HEK293T (cell line): Measurements from ENCODE around the gene CAPN7.
A peak's percentile ranks its signal among the peaks of the same experiment; 100 is the strongest.

Experiments used
- CTCF ChIA-PET: fragments of 350-600 bp; formaldehyde crosslinking; extraction: SDS; loops from one replicate; lab custom pipeline; 2021; ENCODE audit warnings: antibody characterized with exemption, inconsistent platforms; lab: Yijun Ruan, JAX
- POLR2A ChIA-PET: fragments of 350-600 bp; formaldehyde crosslinking; extraction: SDS; loops from one replicate; lab custom pipeline; 2020; ENCODE audit warnings: antibody characterized with exemption, inconsistent platforms; lab: Yijun Ruan, JAX
- DNase-seq: peaks from one replicate; pipeline ENCODE4 v3.0.0; 2012; ENCODE audit warnings: mixed read lengths; ENCODE audit errors: extremely low spot score
- ARNT ChIP-seq: fragments of 450-650 bp; IDR thresholded peaks from 2 replicates; pipeline ENCODE4 v1.6.1; 2017; ENCODE audit warnings: mild to moderate bottlenecking
- BHLHE40 ChIP-seq: fragments of 450-650 bp; IDR thresholded peaks from 2 replicates; pipeline ENCODE4 v1.6.1; 2016; ENCODE audit warnings: mild to moderate bottlenecking, moderate library complexity, borderline replicate concordance
- CTBP1 ChIP-seq: fragments of 450-650 bp; IDR thresholded peaks from 2 replicates; pipeline ENCODE4 v1.6.1; 2016; ENCODE audit warnings: borderline replicate concordance
- ELF4 ChIP-seq: fragments of 450-650 bp; IDR thresholded peaks from 2 replicates; pipeline ENCODE4 v1.6.1; 2017; ENCODE audit warnings: antibody characterized with exemption
- FOXA1 ChIP-seq: fragments of 450-650 bp; IDR thresholded peaks from 2 replicates; pipeline ENCODE4 v1.6.1; 2016; ENCODE audit warnings: mild to moderate bottlenecking
- FOXK2 ChIP-seq: fragments of 450-650 bp; IDR thresholded peaks from 2 replicates; pipeline ENCODE4 v1.6.1; 2016; ENCODE audit warnings: mild to moderate bottlenecking
- FOXM1 ChIP-seq: fragments of 450-650 bp; IDR thresholded peaks from 2 replicates; pipeline ENCODE4 v1.6.1; 2017; ENCODE audit warnings: mild to moderate bottlenecking, borderline replicate concordance
- HDGF ChIP-seq: fragments of 450-650 bp; IDR thresholded peaks from 2 replicates; pipeline ENCODE4 v1.6.1; 2017; ENCODE audit warnings: antibody characterized with exemption, borderline replicate concordance
- L3MBTL2 ChIP-seq: fragments of 450-650 bp; conservative IDR thresholded peaks from 2 replicates; pipeline ENCODE4 v1.6.1; 2016; ENCODE audit warnings: mild to moderate bottlenecking
- LEF1 ChIP-seq: fragments of 450-650 bp; IDR thresholded peaks from 2 replicates; pipeline ENCODE4 v1.6.1; 2017; ENCODE audit warnings: mild to moderate bottlenecking, borderline replicate concordance
- NFRKB ChIP-seq: fragments of 450-650 bp; IDR thresholded peaks from 2 replicates; pipeline ENCODE4 v1.6.1; 2016; ENCODE audit warnings: mild to moderate bottlenecking, moderate library complexity
- SP1 ChIP-seq: fragments of 450-650 bp; IDR thresholded peaks from 2 replicates; pipeline ENCODE4 v1.6.1; 2017
- SUZ12 ChIP-seq: fragments of 450-650 bp; IDR thresholded peaks from 2 replicates; pipeline ENCODE4 v1.6.1; 2016; ENCODE audit warnings: mild to moderate bottlenecking
- TARDBP ChIP-seq: fragments of 450-650 bp; IDR thresholded peaks from 2 replicates; pipeline ENCODE4 v1.6.1; 2016
- ZNF384 ChIP-seq: fragments of 450-650 bp; IDR thresholded peaks from 2 replicates; pipeline ENCODE4 v1.6.1; 2016
- TF ChIP-seq, protein P1 (sequence below): fragments of 450-650 bp; IDR thresholded peaks from 2 replicates; pipeline ENCODE4 v1.6.1; 2016

Gene CAPN7

DNA sequence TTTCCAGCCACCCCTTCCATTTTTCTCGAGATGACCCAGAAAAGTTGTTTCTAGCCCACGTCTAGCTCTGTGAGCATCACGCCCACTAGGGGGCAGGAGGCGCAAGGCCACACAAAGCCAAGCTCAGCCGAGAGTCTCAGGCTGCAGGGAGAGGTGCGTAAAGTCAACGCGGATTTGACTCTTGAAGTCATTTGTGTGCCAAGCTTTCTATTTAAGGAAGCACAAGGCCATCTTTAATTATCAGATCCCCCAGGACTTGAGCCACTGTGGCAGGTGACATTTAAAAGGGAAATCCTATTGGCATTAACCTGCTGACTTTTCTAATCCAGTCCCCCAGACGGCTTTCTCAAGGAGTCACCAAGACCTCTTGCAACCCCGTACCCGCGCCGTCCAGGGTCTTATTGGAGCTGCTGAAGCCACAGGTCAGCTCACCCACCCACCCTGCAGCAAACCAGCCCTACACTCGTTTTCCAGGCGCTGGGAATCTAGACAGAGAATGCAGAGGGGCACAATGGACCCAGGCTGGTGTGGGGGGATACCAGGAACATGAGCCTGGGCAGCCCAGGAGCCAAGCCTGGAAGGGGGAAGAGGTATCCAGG lies 62.1 kb downstream of the CAPN7 start:
- TF ChIP-seq FOXK2 (no peak), SUZ12 (no peak), ELF4 (no peak), BHLHE40 (no peak), NFRKB (no peak)
- TF ChIP-seq, protein P1, sequence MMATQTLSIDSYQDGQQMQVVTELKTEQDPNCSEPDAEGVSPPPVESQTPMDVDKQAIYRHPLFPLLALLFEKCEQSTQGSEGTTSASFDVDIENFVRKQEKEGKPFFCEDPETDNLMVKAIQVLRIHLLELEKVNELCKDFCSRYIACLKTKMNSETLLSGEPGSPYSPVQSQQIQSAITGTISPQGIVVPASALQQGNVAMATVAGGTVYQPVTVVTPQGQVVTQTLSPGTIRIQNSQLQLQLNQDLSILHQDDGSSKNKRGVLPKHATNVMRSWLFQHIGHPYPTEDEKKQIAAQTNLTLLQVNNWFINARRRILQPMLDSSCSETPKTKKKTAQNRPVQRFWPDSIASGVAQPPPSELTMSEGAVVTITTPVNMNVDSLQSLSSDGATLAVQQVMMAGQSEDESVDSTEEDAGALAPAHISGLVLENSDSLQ: no peak
- CTCF ChIA-PET: interaction anchor here (0.6 to 2.0 kb wide), 26 partner anchors 10 to 344 kb away, joined by 3 to 12 read pairs (median 3); partner anchors contain the start of gene SH3BP5
- POLR2A ChIA-PET: interaction anchor here (0.9 to 1.6 kb wide), 3 partner anchors 62 to 169 kb away, joined by 3 to 5 read pairs (median 3); partner anchors contain the start of genes CAPN7 and RBSN
- peak; percentile 83 for DNase-seq

DNA sequence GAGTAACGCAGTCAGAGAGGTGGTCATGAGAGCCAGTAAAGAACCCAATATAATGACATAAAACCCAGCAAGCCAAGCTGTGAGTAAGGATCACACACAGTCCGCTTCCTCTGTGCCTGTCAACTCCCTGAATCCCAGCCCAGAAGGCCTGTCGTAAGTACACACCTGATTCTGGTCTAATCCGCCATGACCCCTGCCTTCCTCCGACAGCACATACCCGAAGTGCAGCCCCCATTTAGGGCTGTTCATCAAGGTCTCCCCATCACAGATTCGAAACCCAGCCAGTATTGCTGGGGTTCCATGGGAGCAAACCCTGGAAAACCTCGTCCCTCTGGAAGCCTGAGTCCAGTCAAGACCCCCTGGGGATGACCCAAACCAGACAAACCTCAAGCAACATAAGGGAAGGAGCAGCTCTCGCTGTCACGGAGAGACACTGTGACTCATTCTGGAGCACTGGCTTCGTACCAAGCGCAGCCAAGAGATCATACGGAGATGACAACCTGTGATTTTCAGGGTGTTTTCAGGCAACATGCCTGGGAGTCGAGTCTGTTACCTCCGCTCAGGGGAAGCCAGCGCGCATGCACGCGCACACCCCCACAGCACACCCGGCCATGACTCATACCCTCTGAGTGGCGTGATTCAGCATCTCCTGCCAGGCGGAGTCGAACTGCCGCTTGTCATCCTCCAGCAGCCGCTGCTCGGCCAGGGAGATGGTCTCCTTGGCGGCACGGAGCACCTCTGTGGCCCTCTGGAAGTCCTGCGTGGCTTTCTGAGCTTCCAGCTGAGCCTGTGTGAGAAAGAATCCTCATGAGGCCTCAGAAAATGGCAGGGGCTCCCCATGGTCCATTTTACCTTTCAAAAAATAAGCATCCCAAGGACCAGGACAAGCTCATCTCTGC lies 63.3 kb downstream of the CAPN7 start:
- POLR2A ChIA-PET: interaction anchor here (1.6 kb wide), 1 partner anchor 170 kb away, joined by 5 read pairs; the partner anchor contains the start of gene RBSN
- peak; percentile 27 for DNase-seq
- TF ChIP-seq FOXK2 (no peak), ZNF384 (no peak), BHLHE40 (no peak), ELF4 (no peak), SUZ12 (no peak)
- TF ChIP-seq, protein P1: no peak
- CTCF ChIA-PET: interaction anchor here (0.7 to 1.8 kb wide), 5 partner anchors 10 to 136 kb away, joined by 3 to 12 read pairs (median 6); partner anchors contain the start of gene SH3BP5

DNA sequence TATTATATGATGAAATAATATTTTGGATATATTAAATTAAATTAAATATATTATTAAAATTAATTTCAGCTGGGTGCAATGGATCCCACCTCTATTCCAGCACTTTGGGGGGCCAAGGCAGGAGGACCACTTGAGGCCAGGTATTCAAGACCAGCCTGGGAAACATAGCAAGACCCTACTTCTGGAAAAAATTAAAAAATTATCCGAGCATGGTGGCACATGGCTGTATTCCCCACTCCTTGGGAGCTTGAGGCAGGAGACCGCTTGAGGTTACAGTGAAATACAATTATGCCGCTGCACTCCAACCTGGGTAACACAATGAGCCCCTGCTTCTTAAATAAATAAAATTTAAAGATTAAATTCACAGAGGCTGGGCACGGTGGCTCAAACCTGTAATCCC lies 65.0 kb downstream of the CAPN7 start:
- POLR2A ChIA-PET: no interaction called here
- TF ChIP-seq FOXK2: no peak
- no peak for TF ChIP-seq LEF1
- TF ChIP-seq BHLHE40: no peak
- TF ChIP-seq ZNF384: no peak
- TF ChIP-seq NFRKB: no peak
- no peak for TF ChIP-seq CTBP1
- TF ChIP-seq SUZ12: no peak
- no peak for TF ChIP-seq SP1
- TF ChIP-seq, protein P1: no peak
- TF ChIP-seq HDGF: no peak
- TF ChIP-seq FOXM1: no peak
- TF ChIP-seq TARDBP: no peak
- no peak for TF ChIP-seq ELF4
- no peak for DNase-seq
- CTCF ChIA-PET: no interaction called here

DNA sequence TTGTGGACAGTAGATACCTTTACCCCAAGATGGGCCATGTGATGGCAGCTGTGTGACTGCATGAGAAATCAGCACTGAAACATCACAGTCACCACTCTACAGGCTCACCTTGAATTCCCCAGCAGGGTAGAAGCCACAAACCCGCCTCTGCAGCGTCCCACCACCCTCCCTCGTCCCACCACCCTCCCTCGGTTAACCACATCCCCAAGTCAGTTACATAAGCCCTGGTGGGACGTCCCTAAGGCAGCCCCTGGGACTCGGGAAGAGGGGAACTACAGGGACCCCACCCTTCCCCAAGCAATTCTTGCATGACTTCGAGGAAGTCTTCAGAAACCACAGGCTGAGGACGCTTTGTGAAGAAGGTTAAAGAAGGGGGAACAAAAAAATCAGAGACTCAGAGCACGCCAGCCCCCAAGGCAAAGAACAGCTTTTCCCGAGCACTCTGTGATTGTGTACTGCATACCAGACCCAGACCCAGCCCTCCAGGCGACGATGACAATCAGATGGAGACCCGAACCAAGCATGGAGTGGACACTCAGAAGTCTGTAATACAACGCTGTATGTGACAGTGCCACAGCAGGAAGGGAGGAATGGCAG lies 65.8 kb downstream of the CAPN7 start:
- POLR2A ChIA-PET: no interaction called here
- no peak for DNase-seq
- TF ChIP-seq NFRKB (no peak), ARNT (no peak), CTBP1 (no peak), LEF1 (no peak), HDGF (no peak), FOXM1 (no peak), BHLHE40 (no peak), TARDBP (no peak), L3MBTL2 (no peak), FOXA1 (no peak), SP1 (no peak), ELF4 (no peak), SUZ12 (no peak), ZNF384 (no peak), FOXK2 (no peak)
- TF ChIP-seq, protein P1: no peak
- CTCF ChIA-PET: interaction anchor here (0.6 to 1.2 kb wide), 2 partner anchors 90 to 164 kb away, joined by 3 to 5 read pairs; no protein-coding TSS in a partner anchor
